Activated naive CD4-positive, alpha-beta T cell treated with anti-CD3 and anti-CD28 coated beads, Interleukin-2, amount 50 U/mL, for 24 hours (primary cell): ENCODE results near the gene DCTN4.

Source experiments
- H3K27ac Mint-ChIP-seq: one replicate; pipeline ENCODE4 v1.8.0; 2021; ENCODE audit warnings: mild to moderate bottlenecking, mixed read lengths
- H3K27me3 Mint-ChIP-seq: one replicate; pipeline ENCODE4 v1.8.0; 2021; ENCODE audit warnings: mixed read lengths
- H3K36me3 Mint-ChIP-seq: one replicate; pipeline ENCODE4 v1.8.0; 2021; ENCODE audit warnings: mixed read lengths
- H3K4me1 Mint-ChIP-seq: one replicate; pipeline ENCODE4 v1.8.0; 2021; ENCODE audit warnings: mixed read lengths
- H3K4me3 Mint-ChIP-seq: one replicate; pipeline ENCODE4 v1.8.0; 2021; ENCODE audit warnings: mild to moderate bottlenecking, mixed read lengths
- H3K9me3 Mint-ChIP-seq: one replicate; pipeline ENCODE4 v1.8.0; 2021; ENCODE audit warnings: mixed read lengths

Gene DCTN4

DNA sequence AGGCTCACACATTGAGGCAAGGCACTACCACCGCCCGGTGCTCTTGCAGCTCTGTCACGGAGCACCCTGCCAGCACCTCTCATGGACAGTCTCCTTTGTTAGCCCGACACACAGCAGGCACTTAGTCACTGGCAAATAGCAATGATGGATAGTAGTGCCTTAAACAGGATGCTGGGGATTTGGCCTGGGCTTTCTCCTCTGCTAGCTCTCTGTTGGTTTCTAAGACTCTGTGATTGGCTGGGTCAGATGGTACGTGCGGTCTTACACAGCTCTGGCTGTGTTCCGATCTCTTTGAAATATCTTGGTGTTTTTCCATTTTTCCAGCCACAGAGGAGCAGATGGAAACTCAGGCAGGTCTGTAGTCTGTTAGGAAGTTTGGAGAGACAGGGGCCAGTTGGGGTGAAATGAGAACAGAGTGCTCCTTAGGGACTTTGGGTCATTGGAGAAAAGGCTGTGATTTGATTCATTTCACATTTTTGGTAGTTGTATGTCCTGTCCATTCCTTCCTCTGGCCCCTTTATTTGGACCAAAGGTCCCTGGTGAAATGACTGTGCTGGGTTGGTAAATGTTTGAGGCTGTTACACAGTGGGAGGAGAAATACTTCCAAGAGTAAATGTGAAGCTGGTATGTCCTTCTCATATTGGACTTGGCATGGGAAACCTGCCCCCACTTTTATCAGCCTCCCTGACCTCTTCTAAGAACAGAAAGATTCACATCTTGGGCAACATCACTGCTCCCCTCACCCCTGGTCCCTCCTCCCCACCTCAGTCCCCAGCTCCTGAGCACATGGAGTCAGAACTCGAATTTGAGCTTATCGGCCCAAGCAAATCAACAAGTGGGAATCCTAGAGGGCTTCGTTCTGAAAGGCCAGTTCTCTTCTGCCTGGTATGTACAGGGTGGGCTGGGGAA, 23.1 kb upstream of the DCTN4 start:
- no peak overlapping the region for H3K4me3 Mint-ChIP-seq
- peaks cover 5% of the 10 kb centered on the region for H3K36me3 Mint-ChIP-seq
- H3K27me3 Mint-ChIP-seq, result no peaks in the 10 kb centered on the region
- peaks cover 5% of the 10 kb centered on the region for H3K9me3 Mint-ChIP-seq
- H3K27ac Mint-ChIP-seq, result peak overlapping the region; percentile 92
- H3K4me1 Mint-ChIP-seq, result peaks cover 84% of the 10 kb centered on the region

DNA sequence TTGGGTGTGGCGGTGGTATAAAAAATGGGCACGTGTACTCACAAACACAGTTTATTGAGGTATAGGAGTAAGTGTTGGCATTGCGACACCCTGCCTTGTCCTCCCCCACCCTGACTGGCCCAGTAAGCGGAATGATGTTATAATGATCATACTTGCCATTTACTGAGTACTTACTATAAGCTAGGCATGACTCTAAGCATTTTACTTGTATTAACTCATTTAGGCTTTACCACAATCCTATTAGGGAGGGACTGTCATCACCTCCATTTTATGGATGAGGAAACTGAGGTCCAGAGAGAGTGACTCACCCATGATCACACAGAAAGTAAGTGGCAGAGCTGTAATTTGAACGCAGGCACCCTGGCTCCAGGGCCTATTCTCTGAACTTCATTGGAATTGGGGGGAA, 22.0 kb upstream of the DCTN4 start:
- peaks cover 2% of the 10 kb centered on the region for H3K36me3 Mint-ChIP-seq
- no peaks in the 10 kb centered on the region for H3K27me3 Mint-ChIP-seq
- H3K9me3 Mint-ChIP-seq, result peaks cover 2% of the 10 kb centered on the region
- peak overlapping the region; percentile 74 for H3K27ac Mint-ChIP-seq
- no peak overlapping the region for H3K4me3 Mint-ChIP-seq
- peaks cover 75% of the 10 kb centered on the region for H3K4me1 Mint-ChIP-seq

DNA sequence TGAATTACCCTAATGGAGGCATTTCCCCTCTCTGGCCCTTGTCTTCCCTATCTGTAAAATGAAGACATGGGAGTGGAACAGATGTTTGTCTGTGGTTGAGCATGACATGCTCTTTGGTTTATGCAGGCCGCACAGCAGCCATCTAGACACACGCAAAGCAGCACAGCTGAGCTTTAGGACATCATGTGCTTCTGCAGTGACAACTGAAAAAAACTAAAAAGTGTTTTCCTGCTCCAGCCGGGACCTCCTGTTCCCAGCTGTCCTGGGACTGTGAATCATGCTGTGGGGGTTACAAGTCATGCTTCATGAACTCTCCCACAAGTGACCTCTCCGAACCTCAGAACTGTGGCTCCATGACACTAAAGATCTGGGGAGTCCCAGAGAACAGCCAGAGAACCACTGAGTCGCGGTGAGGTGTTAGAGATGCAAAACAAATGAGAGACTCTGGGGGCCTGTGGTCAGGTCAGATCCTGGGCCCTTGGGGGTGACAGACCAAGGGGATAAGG, 21.4 kb upstream of the DCTN4 start:
- H3K36me3 Mint-ChIP-seq, result peaks cover 1% of the 10 kb centered on the region
- H3K27ac Mint-ChIP-seq, result peak overlapping the region; percentile 6
- H3K4me3 Mint-ChIP-seq, result peak overlapping the region; percentile 49
- no peaks in the 10 kb centered on the region for H3K9me3 Mint-ChIP-seq
- peaks cover 3% of the 10 kb centered on the region for H3K27me3 Mint-ChIP-seq
- peaks cover 70% of the 10 kb centered on the region for H3K4me1 Mint-ChIP-seq

DNA sequence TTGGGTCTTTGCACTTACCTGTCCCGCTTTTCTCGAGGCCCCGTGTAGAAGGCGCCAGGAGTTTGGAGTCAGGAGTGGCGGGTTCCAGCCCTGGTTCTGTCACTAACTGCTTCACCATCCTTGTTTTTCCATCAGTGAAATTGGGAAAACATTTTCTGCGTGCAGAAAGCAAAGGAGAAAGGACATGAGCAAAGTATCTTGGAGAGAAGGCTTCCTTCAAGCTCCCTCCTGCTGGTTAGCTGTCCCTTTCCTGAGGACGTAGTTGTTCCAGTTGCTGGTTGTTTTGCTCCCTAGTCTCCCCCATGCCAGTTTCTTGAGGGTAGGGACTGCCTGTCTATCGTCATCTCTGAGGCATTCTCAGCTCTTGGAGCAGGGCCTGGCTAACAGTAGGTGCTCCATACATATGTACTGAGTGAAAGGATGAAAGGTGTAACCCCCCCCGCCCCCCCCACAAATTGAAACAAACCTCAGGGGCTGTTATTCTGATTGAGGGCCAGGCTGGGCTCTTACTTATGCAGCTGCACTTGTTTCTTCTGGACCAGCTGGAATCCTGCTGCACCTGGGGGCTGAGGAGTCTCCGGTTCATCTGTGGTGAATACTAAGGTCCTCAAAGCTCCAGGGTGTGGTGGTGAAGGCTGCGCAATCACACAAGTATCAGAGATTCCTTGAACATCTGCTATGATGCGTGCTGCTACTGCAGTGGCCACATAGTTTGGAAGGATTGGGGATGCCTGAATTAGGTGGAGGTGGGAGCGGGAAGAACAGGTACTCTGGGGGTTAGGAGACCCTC, 20.8 kb upstream of the DCTN4 start:
- H3K4me1 Mint-ChIP-seq, result peaks cover 65% of the 10 kb centered on the region
- peaks cover 3% of the 10 kb centered on the region for H3K27me3 Mint-ChIP-seq

DNA sequence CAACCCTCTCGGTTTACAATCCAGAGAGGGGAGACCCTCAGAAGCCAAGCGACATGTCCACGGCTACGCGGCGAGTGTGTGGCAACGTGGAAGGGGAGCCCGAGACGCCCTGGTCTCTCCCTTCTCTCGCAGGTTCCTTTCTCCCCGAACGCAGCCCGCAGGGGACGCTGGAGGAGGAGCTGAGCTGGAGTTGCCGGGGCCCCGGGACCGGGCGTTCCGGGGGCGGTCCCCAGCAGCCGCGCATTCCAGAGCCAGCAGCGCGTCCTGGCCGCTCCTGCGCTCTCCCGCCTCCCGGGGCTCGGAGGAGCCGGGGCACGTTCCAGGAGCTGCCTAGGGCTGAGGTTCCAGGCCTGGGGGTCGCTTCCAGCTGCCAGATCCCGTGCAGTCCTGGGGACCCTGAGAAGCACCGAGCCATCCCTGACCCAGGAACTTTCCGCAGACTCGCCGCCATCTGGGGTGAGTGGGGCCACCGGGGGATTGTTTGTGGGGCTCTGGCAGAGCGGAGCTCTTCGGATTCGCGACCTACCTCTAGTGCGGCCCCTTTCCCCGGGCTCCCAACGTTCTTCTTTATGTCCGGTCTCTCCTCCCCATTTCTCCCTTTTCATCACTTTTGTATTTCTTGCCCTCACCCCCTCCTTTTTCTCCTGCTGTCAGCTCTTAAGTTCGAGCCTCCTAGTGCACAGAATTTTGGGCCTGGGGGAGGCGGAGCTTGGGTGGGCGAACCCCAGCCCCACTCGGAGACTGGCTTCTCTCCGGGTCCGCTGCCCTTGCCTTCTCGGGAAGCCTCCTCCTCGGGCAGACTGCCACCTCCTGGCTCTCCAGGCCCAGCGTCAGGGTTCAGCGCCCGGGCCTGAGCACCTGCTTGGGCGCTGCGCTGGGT, 19.9 kb upstream of the DCTN4 start, which contains the start of gene SMIM3:
TSS of gene SMIM3 (plus strand) at position 241 of the 880 bp plus-strand sequence. CDS start 16,684 bp downstream, outside the sequence.
- H3K27ac Mint-ChIP-seq, result peak within 1 kb of the TSS; percentile 68
- H3K36me3 Mint-ChIP-seq, result no peaks in the 10 kb centered on the region
- H3K27me3 Mint-ChIP-seq, result peaks cover 3% of the 10 kb centered on the region
- H3K4me3 Mint-ChIP-seq, result peak within 1 kb of the TSS; percentile 96
- H3K4me1 Mint-ChIP-seq, result peaks cover 58% of the 10 kb centered on the region
- no peaks in the 10 kb centered on the region for H3K9me3 Mint-ChIP-seq

More for the DNA sequence above, 20.8 kb upstream of the DCTN4 start:
- Mint-ChIP-seq H3K36me3 (no peaks in the 10 kb centered on the region), H3K4me3 (peak overlapping the region; percentile 96), H3K27ac (no peak overlapping the region), H3K9me3 (no peaks in the 10 kb centered on the region)

DNA sequence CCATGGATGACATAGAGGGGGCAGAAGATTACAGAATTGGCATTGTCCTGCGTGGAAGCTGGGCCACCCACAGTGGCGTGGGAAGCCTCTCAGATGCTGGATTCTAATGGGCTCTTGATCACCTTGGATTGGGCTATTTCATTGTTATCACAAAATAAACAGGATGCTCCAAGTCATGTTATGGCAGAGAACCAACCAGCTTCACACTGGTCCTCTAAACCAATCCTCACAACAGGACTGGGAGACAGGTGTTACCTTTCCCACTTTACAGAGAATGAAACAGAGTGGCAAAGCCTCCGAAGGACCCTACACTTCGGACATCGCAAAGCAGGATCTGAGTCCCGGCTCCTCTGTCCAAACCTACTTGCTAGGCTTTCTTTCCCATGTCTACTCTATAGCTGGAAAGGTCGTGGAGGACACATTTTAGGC, 19.3 kb upstream of the DCTN4 start:
- peak overlapping the region; percentile 96 for H3K4me3 Mint-ChIP-seq
- H3K27me3 Mint-ChIP-seq, result peaks cover 3% of the 10 kb centered on the region
- H3K9me3 Mint-ChIP-seq, result no peaks in the 10 kb centered on the region
- H3K4me1 Mint-ChIP-seq, result peaks cover 52% of the 10 kb centered on the region
- H3K27ac Mint-ChIP-seq, result peak overlapping the region; percentile 55
- H3K36me3 Mint-ChIP-seq, result no peaks in the 10 kb centered on the region

DNA sequence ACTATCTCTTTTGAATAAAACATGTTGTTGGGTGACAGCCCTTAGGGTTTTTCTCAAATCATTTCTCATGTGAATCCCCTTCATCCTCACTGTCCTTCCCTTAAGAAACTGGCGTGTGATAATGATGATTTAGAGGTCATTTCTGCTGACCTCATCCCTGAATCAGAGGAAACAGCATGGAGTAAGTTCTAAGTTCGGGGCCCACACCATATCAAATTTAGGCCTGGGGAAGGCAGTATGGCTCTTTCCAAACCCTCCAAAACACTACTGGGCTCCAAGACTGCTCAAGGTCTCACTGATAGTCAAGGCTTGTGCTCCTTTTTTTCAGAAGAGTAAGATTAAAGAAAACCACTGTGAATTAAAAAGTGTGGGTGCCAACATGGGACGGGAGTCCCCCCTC, 18.9 kb upstream of the DCTN4 start:
- H3K9me3 Mint-ChIP-seq, result no peaks in the 10 kb centered on the region
- H3K36me3 Mint-ChIP-seq, result no peaks in the 10 kb centered on the region
- H3K27me3 Mint-ChIP-seq, result peaks cover 3% of the 10 kb centered on the region
- peak overlapping the region; percentile 5 for H3K27ac Mint-ChIP-seq
- peaks cover 48% of the 10 kb centered on the region for H3K4me1 Mint-ChIP-seq
- peak overlapping the region; percentile 96 for H3K4me3 Mint-ChIP-seq

DNA sequence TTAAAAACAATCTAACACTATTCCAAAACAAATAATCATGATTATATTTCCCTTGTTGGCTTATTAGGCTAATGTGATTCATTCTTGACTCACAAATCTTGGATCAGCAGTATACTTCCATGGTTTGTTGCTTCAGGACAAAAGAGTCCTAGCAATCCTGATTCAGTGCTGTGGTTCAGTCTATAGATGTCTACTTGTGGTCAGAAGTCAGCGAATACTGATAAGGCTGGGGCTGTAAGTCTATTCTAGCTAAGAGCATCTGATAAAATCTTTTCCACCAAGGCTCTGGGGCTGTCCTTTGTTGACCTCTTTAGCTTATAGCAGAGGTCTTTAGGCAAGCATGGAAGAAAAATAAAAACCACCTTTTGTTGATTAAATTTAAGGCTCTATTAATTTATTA, 15.3 kb upstream of the DCTN4 start:
- Mint-ChIP-seq H3K4me3 (no peak overlapping the region), H3K27me3 (peaks cover 3% of the 10 kb centered on the region), H3K36me3 (no peaks in the 10 kb centered on the region)

DNA sequence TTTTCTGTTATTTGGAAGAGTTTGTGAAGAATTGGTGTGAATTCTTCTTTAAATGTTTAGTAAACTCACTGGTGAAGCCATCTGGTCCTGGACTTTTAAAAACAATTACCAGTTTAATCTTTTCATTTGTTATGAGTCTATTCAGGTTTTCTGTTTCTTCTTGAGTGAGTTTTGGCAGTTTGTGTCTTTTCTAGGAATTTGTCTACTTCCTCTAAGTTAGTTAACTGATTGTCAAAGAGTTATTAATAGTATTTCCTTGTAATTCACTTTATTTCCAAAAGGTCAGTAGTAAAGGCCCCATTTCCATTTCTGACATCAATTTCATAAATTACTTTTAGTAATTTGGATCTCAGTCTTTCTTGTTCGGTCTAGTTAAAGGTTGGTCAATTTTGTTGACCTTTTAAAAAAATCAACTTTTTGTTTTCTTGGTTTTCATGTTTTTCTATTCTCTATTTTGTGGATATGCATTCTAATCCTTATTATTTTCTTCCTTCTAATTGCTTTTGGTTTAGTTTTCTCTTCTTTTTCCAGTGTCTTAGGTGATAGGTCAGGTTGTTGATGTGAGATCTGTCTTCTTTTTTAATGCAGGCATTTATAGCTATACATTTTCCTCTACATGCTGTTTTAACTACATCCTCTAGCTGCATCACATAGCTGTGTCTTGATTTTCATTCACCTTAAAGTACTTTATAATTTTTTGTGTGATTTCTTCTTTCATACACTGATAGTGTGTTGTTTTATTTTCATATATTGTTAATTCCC, 12.4 kb upstream of the DCTN4 start:
- Mint-ChIP-seq H3K27ac (no peak overlapping the region), H3K4me1 (no peaks in the 10 kb centered on the region), H3K27me3 (peaks cover 3% of the 10 kb centered on the region), H3K4me3 (no peak overlapping the region), H3K9me3 (no peaks in the 10 kb centered on the region), H3K36me3 (no peaks in the 10 kb centered on the region)

More for the DNA sequence above, 15.3 kb upstream of the DCTN4 start:
- H3K9me3 Mint-ChIP-seq, result no peaks in the 10 kb centered on the region
- peaks cover 12% of the 10 kb centered on the region for H3K4me1 Mint-ChIP-seq
- H3K27ac Mint-ChIP-seq, result no peak overlapping the region

DNA sequence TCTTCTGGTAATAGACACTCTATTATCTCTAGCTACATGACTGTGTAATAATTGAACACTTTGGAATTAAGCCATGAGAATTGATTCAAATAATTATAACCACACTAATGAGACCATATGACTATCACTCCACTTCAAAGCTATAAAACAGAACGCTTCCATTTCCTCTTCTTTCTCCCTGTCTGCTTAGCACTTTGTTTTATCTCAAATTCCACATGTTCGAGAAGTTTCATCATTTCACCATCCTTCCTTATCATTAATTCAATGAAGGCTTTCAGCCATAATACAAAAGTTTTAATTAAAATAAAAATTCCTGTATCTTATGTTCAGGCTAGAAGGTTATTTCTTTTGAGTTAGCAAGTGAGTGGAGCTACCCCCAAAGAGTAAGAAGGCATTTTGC, 7.4 kb upstream of the DCTN4 start:
- Mint-ChIP-seq H3K4me1 (no peaks in the 10 kb centered on the region), H3K4me3 (no peak overlapping the region), H3K9me3 (no peaks in the 10 kb centered on the region), H3K27ac (no peak overlapping the region), H3K27me3 (no peaks in the 10 kb centered on the region), H3K36me3 (no peaks in the 10 kb centered on the region)

DNA sequence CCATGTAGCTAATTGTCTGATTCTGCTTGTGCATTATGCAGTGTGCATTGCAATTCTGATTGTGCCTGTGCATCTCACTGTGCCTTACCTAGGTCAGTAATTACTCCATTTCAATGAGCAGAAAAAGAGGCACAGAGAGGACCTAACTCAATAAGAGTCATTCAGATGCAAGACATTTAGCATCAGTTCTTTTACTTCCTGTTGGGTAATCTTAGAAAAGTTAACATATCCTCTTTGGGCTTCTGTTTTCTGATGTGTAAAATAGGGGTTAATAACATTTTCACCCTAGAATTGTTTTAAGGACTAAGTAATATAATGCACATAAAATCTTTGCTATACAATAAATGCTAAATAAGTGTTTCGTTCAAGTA, 7.0 kb upstream of the DCTN4 start:
- Mint-ChIP-seq H3K27ac (no peak overlapping the region), H3K36me3 (no peaks in the 10 kb centered on the region), H3K27me3 (no peaks in the 10 kb centered on the region), H3K9me3 (no peaks in the 10 kb centered on the region), H3K4me1 (no peaks in the 10 kb centered on the region), H3K4me3 (no peak overlapping the region)

DNA sequence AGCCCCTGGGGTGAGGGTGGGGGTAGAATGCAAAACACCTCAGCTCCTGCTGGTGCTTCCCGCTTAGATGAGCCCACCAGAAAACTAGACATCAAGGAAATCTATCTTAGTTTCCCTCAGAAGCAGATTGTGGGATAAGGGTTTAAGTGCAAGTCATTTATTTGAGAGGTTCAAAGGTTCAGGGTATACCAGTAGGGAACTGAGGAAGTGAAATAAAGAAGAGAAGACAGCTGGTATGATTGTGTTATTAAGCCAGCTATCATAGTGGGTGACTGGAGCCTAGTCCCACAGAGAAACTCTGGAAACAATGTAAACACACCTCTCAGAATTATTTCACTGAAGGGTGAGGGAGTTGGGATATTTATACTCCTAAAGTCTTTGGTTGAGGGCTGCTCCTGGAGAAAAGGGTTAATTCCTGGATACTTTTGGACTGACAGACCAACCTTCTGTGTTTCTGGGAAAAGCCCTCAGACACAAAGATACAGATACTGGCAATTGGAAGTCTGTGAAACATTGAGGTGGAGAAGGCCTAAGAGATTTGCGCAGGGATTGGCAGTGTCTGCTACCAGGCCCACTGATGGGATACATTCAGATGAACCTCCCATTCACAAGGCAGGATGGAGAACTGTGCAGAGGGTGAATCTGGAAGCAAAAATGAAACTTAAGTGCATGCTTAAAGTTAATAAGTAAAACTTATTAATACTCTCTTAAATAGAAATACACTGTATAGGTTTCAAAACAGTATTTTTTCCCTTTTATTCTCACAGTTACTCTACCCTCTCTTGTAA, 6.4 kb upstream of the DCTN4 start:
- no peak overlapping the region for H3K4me3 Mint-ChIP-seq
- no peaks in the 10 kb centered on the region for H3K27me3 Mint-ChIP-seq
- no peak overlapping the region for H3K27ac Mint-ChIP-seq
- no peaks in the 10 kb centered on the region for H3K4me1 Mint-ChIP-seq
- no peaks in the 10 kb centered on the region for H3K36me3 Mint-ChIP-seq
- H3K9me3 Mint-ChIP-seq, result no peaks in the 10 kb centered on the region

DNA sequence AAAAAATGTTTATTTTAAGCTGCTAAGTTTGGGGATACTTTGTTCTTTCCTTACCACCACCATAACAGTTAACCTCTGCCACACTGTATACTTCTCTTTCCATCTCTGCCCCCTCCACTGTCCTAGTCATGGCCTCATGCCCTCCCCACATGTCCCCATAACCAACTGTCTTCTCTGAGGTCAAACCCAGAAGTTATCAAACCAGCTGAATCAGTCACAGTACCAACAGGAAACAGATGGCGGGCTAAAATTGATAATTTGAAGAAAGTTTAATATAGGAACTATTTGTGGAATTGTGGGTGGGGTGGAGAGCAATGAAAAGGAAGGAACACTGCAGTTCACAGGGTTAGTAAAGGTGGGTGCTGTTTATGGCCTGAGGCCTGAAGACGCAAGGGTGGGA, 5.7 kb upstream of the DCTN4 start:
- Mint-ChIP-seq H3K4me1 (peaks cover under 1% of the 10 kb centered on the region), H3K9me3 (no peaks in the 10 kb centered on the region), H3K27me3 (no peaks in the 10 kb centered on the region), H3K4me3 (no peak overlapping the region), H3K36me3 (no peaks in the 10 kb centered on the region), H3K27ac (peak overlapping the region; percentile 25)
